ENCODE measurements around the gene AGBL4.

AGBL4 gene

DNA sequence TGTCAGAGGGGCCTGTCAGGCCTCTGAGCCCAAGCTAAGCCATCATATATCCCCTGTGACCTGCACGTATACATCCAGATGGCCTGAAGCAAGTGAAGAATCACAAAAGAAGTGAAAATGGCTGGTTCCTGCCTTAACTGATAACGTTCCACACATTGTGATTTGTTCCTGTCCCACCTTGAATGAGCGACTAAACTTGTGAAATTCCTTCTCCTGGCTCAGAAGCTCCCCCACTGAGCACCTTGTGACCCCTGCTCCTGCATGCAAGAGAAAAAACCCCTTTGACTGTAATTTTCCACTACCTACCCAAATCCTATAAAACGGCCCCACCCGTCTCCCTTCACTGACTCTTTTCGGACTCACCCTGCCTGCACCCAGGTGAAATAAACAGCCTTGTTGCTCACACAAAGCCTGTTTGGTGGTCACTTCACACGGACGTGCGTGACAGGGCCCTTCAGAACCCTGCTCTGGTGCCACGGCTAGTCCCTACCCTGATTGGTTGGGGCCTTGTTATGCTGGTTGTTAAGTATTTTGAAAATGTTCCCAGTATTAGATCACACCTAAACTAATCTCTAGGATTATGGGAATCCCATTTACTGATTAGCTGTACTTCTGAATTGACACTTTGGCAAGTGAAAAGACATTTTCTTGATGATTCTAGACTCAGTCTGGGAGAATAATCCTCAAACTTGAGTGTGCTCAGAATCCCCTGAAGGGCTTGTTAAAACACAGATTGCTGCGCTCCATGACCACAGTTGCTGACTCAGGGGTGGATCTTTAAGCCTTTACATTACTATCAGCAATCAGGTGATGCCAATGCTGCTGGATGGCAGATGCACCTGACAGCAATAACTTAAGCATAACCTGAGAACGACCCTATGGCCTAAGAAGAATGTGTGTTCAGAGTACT, 1523.0 kb downstream of the AGBL4 start:
- DNase-seq = no peak

DNA sequence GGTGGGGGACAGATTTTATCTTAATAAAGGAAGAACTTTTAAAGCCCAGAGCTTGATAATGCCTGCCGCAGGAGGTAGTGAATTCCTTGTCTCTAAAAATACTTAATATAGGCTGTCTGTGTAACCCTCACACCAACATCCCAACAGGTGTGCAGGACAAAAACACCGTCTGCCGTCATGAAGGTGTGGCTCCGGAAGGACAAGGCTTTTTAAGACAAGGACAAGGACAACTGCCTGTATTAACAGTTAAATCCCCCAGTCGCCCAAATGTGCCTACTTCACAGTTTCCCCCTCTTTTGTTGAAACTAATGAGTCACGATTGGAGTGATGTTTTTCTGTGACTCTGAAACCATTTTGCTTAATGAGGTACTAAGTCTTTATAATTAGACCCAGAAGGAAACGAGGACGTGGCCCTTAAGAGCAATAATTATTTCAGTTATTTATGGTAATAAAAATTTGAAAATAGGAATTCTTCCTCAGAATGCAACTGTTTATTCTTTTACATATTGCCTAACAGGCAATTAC, 1524.5 kb downstream of the AGBL4 start:
- DNase-seq = no peak

DNA sequence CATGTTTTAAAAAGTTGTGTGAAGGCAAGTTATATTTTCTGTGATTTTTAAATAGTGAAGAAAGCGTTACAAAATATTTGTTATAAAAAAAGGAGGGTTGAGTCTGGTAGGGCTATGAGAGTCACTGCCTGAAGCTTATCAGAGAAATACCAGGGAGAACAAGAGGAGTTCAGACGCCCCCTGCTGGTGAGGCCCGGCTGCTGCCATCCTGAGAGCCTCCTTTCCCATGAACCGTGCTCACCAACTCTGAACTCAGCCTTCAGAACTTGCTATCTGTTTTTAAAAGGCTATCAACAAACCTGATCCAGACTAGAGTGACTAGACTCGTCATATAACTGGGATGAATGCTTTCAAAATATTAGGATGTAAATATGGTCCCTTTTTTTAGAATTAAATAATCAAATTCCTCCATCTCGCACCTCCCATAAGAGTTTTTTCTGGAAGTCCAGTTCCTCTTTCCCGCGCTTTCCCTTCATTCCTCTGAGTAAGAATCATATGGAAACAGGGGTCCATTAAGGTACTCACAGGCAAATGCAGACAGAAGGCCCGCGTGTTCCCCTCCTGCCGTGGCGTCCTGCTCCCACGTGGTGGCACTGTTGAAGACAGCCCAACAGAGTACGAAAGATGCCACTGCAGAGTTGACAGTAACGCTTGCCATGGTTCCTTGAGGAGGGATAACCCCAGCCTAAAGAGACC, 1525.5 kb downstream of the AGBL4 start:
- peak; percentile 80 for DNase-seq

DNA sequence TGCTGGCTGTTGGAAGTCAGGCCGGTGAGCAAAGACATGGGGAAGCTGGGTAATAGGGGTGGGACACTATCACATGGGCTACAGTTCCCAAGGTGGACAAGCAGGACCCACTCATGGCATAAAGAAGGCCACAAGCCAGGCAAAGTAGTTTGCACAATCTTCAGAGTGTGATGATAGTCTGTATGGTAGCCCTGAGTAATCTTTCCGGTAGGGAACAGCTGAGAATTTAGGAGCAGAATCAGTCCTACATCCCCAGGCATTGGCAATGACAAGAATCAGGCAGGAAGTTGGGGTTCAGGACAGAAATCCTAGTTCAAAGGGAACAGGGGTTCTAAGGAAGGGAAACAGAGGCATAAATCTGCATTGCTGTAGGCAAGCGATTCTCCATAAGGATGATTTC, 1527.8 kb downstream of the AGBL4 start:
- DNase-seq = no peak

DNA sequence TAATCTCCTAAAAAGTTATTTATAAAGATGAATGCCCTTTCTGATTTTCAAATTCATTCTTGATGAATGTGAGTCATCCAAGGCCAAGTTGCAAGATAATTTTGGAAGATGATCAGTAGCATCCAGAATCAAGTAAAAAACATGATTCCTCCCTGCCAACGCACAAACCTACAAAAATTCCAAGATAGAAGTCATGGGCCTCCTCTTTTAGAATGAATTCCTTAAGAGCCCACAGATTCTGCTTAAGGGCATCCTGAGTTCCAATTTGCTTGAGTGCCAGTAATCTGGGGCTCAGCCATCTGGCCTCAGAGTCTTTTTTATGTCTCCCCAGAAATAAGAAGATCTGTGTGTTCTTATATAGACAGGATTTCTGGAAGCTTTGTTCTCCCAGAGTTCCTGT, 1528.6 kb downstream of the AGBL4 start:
- DNase-seq = no peak

DNA sequence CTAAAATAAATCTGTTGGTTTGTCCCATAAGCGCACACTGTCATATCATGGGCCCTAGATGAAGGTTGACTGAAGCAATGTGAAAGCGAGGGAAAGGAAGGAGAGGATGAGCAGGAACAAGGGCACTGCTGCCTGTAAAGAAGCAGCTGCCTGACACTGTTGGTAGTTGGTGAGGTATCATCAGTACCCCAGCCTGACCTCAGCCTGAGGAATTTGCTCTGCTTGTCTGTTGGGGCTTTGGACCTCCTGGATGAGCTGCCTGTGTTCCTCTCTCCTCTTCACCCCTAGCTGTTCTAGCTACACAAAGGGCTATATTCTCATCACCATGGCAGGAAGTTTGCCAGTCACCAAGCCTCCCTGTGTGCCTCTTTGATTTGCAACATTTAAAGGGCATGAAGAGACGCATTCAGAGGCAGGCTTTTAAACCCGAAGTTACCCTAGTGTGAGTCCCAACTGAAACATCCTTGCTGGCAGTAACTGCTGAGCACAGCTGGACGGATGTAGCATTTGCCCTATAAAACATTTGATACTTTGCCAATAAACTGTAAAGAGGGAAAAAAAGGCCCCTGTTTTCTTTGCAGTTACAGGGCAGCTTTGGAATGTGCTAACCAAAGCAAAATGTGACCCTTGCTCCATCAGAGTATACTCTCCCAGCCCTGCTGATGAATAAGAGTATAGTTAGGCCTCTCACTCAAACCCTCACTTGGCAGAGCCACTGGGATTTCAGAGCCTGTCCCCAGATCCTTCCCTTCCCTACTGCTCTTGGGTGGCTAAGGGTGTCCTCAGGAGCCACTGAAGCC, 1529.6 kb downstream of the AGBL4 start:
- no peak for DNase-seq

DNA sequence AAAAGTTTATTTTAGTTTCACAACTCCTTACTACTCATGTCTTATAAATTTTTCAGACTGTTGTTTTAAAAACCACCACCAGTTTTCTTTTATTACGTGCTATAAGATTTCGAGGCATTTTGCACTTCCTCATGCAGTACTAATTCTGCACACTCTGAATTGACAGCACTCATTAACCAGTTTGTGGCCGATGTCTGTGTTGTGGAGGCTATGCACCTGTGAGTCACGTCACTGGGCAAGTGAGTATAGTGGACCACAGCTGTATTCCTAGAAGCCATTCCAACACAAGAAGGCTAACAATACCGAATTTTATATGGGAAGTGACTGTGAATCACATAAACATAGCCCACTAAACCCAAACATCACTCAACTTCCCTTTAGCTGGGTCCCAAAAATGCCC, 1530.7 kb downstream of the AGBL4 start:
- DNase-seq = no peak

DNA sequence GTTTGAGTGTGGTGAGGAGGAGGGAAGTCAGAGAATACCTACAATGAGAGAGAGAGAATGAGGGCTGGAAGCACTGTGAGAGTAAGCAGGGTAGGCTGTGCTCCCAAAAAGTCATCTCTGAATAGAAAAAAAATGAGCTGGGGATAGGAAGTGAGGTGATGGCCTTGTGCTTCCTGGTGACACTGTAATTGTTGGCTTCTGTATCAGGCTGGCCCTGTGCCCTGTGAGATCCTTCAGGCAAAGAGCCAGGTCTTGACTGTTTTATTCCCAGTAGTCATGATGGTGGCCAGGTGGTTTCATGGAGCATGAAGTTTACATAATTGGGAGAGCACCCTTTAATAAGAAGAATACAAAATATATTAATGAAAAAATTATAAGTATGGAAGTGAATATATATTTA, 1531.4 kb downstream of the AGBL4 start:
- no peak for DNase-seq

DNA sequence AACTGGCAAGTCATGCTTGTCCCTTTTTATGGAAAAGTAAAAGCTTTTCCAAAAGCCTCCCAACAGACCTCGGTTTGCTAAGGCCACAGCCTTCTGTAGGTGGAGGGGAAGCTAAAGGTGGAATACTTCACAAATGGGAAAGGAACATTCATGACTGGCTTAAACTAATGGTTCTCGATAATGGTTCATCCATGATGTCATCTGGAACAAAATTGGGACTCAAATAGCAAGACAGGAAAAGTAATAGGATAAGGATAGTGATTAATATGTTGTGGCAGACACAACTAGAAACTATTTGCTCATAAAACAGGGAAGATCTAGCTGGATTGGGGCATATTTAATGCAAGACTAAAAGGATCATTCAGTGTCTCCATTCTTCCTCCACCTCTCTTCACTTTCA, 1535.0 kb downstream of the AGBL4 start:
- no peak for DNase-seq
